GM19099 (cell line): ENCODE measurements around the gene EIF5A.

Experiments
- POLR2A ChIP-seq: IDR thresholded peaks from 3 replicates; pipeline ENCODE4 v1.6.1; 2011; ENCODE audit warnings: low read depth; ENCODE audit not compliant: insufficient read length; ENCODE audit errors: extremely low read depth

EIF5A gene

GRCh38 chr17:7294614-7295153 is 12.7 kb upstream of the EIF5A start, which contains the start of gene YBX2:
Gene YBX2 (minus strand): TSS chr17:7294639. CDS start chr17:7294500, 139 bp downstream.
- TF ChIP-seq POLR2A: no peak

DNA sequence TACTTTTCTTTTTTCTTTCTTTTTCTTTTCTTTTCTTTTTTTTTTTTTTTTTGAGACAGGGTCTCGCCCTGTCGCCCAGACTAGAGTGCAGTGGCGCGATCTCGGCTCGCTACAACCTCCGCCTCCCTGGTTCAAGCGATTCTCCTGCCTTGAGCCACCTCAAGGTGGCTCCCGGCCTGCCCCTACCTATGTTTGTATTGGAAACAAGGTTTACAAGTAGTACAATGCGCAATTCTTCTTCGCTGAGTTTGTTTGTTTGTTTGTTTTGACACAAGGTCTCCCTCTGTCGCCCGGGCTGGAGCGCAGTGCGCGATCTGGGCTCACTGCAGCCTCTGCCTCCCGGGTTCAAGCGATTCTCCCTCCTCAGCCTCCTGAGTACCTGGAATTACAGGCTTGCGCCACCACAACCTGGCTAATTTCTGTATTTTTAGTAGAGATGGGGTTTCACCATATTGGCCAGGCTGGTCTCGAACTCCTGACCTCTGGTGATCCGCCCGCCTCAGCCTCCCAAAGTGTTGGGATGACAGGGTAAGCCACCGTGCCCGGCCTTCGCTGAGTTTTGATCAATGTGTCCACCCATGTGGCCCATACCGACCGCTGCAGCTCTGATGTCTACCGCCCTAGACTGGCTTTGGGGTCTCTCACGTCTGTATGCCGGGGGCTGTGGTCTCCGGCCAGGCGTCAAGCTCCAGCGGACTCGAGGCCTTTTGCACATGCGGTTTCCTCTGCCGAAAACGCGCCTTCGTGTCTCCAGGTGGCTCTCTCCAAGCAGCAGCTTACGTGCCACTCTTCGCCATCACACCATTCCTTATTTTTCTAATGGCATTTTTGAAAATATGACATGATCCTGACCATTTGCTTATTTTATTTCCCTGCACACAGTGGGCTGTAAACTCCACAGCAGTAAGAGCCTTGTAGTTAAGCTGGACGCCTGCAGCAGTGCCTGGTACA is 11.9 kb upstream of the EIF5A start:
- TF ChIP-seq POLR2A: no peak

DNA sequence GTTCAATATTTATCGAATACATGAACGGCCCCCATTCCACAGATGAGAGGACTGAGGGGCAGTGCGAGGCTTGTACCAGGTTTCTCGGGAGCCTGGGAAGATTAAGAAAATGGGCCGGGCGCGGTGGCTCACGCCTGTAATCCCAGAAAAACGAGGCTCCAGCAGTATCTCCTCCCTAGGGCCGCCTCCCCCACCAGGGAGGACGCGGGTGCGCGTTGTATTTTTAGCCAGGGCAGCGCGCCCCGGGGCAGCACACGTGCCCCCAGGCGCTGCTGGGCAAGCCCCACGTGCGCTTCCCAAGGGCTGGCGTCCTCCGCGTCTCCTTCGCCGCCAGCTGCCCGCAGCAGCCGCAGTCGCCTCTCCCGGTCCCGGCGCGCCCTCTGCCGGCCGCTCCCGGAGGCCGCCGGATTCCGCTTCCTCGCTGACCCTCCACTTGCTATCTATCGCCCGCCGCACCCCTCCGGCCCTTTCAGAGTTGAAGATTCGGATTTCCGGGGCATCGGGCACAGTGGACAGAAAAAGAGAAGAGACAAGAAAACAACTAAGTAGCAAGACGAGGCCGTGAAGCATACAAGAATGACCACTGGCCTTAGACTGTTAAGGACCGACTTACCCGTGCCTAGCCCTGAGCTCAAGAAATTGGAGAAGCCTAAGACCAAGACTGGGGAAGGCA is 11.1 kb upstream of the EIF5A start:
- no peak for TF ChIP-seq POLR2A

DNA sequence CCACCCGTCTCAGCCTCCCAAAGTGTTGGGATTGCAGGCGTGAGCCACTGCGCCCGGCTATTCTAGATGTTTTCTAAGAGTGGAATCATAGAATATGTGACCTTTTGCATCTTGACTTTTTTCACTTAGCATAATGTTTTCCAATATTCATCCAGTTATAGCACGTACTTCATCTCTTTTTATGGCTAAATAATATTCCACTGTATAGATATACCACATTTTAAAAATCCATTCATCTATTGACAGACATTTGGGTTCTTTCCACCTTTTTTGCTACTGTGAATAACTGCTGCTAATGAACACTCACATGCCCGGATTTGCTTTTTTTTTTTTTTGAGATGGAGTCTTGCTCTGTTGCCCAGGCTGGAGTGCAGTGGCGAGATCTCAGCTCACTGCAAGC is 3.2 kb upstream of the EIF5A start:
- TF ChIP-seq POLR2A: no peak

DNA sequence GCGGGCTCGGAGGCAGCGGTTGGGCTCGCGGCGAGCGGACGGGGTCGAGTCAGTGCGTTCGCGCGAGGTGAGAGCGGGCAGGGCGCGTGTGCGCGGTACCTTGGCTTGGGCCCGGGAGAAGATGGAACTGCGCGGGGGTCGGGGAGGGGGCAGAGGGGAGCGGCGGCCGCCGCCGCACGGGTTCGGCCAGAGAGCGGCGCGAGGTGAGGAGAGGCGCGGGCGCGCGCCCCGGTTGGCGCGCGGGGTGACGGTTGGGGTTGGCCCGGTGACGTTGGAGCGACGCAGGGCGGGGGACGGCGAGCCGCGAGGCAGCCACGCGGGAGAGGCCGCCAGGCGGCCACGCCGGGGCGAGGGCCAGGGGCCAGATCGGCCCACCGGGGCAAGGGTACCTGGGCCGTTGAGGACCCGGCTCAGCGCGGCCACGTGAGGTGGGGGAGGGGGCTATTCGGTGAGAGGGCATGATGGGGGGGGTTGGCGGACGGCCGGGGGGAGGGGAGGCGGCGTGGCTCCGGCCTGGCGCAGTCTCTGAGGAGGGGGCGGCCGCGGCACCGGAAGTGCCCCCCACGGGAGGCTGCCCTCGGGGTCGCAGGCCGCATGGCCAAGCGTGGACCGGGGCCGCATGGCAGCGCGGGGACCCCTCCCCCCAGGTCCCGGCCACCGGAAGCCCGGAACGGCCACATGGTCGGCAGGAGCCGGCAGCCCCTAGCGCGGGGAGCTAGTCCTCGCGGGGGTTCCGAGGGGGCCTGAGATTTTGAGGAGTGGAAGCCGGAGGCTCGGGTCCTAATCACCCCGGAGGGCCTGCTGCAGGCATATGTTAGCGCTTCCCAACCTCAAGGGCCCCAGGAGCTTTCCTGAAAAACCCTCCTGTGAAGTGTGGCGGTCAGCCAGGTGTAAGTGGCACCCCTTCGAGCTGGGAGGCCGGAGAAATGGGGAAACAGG is 527 bp downstream of the EIF5A start:
- no peak for TF ChIP-seq POLR2A

DNA sequence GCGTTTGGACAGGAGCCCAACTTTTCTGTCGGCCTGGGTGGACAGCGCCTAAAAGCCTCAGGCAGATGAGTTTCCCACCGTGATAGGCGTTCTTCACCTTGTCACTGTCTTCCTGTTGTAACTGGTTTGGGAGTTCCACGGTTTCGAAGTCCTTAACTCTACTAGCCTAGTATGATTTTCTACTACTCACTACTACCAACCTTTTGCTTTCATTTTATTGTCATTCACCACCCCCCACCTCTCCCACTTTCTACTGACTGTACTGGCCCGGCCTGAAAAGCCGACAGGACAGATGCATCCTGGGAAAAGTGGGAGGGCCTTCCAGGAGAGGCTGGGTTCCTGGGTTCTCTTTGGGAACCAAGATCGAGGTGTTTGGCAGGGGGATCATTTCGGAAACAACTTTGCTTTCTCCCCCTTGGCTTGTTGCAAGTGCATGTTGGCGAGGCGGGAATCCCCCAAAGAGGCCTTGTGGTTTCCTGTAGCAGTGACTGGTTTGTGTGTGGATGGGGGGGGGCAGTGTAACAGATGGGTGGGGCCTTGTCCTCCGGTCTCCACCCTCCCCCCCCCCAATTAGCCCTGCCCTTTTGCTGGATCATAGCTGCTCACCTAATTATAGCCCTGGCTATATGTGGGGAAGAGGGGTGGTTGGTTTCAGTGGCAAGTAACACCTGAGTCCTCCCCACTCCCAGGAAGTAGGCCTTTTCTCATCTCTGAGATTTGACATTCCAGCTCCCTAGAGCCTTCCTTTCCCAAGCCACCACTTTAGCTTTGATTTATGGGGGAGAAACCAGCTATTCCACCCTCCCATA is 1.4 kb downstream of the EIF5A start:
- TF ChIP-seq POLR2A: peak; percentile 64

DNA sequence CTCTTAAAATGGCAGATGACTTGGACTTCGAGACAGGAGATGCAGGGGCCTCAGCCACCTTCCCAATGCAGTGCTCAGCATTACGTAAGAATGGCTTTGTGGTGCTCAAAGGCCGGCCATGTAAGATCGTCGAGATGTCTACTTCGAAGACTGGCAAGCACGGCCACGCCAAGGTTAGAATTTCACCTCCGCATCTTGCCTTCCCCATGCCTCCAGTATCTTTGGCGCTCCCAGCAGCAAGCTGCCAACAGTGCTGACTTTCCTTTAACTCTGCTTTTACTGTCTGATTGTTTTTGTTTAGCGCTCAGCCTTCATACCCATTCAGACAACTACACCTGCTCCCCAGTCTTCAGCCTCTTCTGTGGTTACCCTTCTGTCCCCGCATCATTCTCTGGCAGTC is 2.2 kb downstream of the EIF5A start:
- no peak for TF ChIP-seq POLR2A

- TF ChIP-seq POLR2A: no peak
Measured at GRCh38 chr17:7311110-7311705, 3.8 kb downstream of the EIF5A start.

GRCh38 chr17:7312432-7313087 is 5.1 kb downstream of the EIF5A start:
- peak; percentile 4 for TF ChIP-seq POLR2A

GRCh38 chr17:7313088-7313889 is 5.9 kb downstream of the EIF5A start:
- TF ChIP-seq POLR2A: no peak

DNA sequence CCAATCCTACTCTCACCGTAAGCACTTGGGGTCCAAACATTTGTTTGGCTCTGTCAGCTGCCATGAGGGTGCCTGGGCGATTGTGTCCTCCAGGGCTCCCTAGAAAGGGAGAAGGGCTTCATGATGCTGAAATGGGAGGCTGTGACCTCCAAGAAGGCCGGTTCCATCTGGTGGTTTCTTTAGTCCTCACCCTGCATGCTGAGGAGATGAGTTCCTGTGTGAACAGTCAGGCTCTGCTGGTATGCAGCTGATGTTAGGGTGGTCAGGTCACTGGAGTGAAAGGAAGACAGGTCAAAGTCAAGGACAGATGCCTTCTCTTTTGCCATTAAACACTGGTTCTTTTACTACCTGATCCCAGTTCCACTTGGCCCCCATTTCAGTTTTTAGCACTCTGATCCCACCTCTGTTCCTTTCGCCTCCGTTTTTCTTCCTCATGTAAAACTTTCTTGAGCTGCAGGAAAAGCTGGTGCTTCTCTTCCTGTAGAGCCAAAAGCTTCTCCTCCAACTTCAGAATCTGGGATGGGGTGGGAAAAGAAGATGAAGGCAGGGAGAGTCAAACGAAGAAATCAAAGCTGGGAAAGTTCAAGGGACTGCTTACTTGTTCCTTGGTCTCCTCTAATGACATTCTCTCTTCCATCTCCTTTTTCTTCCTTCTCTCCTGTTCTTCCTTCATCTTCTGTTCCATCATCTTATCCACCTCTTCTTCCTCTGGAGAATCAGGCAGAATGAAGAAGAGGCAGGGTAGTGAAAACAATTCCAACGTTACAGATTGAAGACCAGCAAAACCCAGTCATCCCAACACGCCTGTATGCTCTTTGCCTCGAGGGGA is 6.7 kb downstream of the EIF5A start:
- no peak for TF ChIP-seq POLR2A
